Osteocyte (in vitro differentiated cells): ENCODE measurements around the gene MFAP3L. TPM values are rescaled to one million over a fixed set of nuclear protein-coding genes. Genes with fewer than 3 reads are reported as not detected.

Experiments used
- DNase-seq: peaks from one replicate; pipeline ENCODE4 v3.0.0; 2021; ENCODE audit warnings: mixed read lengths; ENCODE audit not compliant: unreplicated experiment; ENCODE audit errors: extremely low spot score
- H3K27ac Mint-ChIP-seq: one replicate; pipeline ENCODE4 v1.8.0; 2021; ENCODE audit warnings: mild to moderate bottlenecking, mixed read lengths; ENCODE audit not compliant: unreplicated experiment
- H3K27me3 Mint-ChIP-seq: one replicate; pipeline ENCODE4 v1.8.0; 2021; ENCODE audit warnings: mixed read lengths; ENCODE audit not compliant: unreplicated experiment
- H3K36me3 Mint-ChIP-seq: one replicate; pipeline ENCODE4 v1.8.0; 2021; ENCODE audit warnings: mixed read lengths; ENCODE audit not compliant: unreplicated experiment
- H3K4me1 Mint-ChIP-seq: one replicate; pipeline ENCODE4 v1.8.0; 2021; ENCODE audit warnings: mixed read lengths; ENCODE audit not compliant: unreplicated experiment
- H3K4me3 Mint-ChIP-seq: one replicate; pipeline ENCODE4 v1.8.0; 2021; ENCODE audit warnings: mild to moderate bottlenecking, moderate library complexity, mixed read lengths; ENCODE audit not compliant: unreplicated experiment
- H3K9me3 Mint-ChIP-seq: one replicate; pipeline ENCODE4 v1.8.0; 2021; ENCODE audit warnings: mixed read lengths; ENCODE audit not compliant: unreplicated experiment
- total RNA-seq: library from RNA; stranded (reverse); gene quantifications from 2 replicates; pipeline ENCODE4 v1.2.1, GENCODE V29; 2021
- TF ChIP-seq, protein P1 (sequence below): fragments of 200-600 bp; sonication (generic); IDR thresholded peaks from 2 replicates; pipeline ENCODE4 v1.5.0; 2021; ENCODE audit warnings: antibody characterized with exemption, mild to moderate bottlenecking, moderate library complexity

Gene MFAP3L
- total RNA-seq, 1 donor from 2014 or later, result 2.5 TPM

DNA sequence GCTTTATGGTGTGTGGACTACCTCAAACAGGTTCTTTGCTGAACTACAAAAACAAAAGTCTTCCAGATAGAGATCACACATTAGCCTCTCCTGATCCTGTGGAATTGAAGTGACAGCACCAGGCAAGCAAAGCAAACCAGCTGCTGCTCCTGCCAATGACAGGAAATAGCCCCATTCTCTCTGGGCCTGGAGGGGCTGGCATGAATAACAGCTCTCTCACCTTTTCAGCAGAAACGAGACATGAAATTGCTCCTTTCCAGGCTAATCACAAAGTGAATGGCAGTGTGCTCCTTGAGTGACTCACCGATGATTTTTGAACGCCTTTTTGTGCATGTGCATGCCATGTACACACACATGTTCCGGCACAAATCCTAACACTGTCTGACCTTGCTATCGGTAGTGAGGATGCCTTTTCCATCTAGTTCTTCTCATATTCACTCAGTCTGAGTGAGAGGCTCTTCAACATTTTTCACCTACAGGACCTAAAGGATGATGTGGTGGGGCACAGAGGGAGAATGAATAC lies 24.4 kb downstream of the MFAP3L start:
- no peaks in the 10 kb centered on the region for H3K9me3 Mint-ChIP-seq
- TF ChIP-seq, protein P1, sequence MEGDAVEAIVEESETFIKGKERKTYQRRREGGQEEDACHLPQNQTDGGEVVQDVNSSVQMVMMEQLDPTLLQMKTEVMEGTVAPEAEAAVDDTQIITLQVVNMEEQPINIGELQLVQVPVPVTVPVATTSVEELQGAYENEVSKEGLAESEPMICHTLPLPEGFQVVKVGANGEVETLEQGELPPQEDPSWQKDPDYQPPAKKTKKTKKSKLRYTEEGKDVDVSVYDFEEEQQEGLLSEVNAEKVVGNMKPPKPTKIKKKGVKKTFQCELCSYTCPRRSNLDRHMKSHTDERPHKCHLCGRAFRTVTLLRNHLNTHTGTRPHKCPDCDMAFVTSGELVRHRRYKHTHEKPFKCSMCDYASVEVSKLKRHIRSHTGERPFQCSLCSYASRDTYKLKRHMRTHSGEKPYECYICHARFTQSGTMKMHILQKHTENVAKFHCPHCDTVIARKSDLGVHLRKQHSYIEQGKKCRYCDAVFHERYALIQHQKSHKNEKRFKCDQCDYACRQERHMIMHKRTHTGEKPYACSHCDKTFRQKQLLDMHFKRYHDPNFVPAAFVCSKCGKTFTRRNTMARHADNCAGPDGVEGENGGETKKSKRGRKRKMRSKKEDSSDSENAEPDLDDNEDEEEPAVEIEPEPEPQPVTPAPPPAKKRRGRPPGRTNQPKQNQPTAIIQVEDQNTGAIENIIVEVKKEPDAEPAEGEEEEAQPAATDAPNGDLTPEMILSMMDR, result no peak
- H3K27ac Mint-ChIP-seq, result no peak overlapping the region
- DNase-seq, result no peak
- H3K36me3 Mint-ChIP-seq, result no peaks in the 10 kb centered on the region
- no peaks in the 10 kb centered on the region for H3K27me3 Mint-ChIP-seq
- no peaks in the 10 kb centered on the region for H3K4me1 Mint-ChIP-seq
- no peak overlapping the region for H3K4me3 Mint-ChIP-seq

DNA sequence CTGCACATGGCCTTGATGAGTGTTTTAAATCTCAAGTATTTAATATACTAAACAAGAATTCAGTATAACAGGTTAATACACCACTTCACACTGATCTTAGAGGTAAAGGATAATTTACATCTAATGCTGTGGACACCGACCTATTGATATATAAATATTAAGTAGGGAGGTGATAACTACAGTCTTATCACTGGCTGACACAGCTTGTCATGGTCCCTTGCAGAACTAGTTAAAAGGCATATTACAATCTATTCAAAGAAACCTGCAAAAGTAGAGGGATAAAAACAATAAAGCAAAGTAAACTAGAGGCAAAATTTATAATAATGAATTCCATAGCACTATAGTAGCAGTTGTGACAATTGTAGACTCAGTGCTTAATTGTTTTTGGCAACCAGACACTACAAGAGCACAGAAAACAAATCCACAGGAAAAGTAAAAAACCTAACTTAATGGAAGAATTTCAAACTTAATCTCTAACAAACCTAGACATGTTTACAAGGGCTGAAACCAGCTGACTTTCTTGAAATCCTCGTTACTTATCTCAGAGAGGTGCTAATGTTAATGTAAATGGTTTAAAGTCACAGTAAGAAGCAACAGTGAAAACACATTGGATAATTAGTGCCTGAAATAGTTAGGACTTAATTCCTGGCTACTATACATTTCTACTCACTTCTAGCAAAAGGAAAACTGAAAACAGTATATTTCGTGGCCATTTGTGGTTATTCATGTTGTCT lies 25.0 kb downstream of the MFAP3L start:
- H3K4me1 Mint-ChIP-seq, result no peaks in the 10 kb centered on the region
- H3K36me3 Mint-ChIP-seq, result no peaks in the 10 kb centered on the region
- no peaks in the 10 kb centered on the region for H3K27me3 Mint-ChIP-seq
- TF ChIP-seq, protein P1, result no peak
- DNase-seq, result no peak
- no peaks in the 10 kb centered on the region for H3K9me3 Mint-ChIP-seq
- no peak overlapping the region for H3K27ac Mint-ChIP-seq
- H3K4me3 Mint-ChIP-seq, result no peak overlapping the region

DNA sequence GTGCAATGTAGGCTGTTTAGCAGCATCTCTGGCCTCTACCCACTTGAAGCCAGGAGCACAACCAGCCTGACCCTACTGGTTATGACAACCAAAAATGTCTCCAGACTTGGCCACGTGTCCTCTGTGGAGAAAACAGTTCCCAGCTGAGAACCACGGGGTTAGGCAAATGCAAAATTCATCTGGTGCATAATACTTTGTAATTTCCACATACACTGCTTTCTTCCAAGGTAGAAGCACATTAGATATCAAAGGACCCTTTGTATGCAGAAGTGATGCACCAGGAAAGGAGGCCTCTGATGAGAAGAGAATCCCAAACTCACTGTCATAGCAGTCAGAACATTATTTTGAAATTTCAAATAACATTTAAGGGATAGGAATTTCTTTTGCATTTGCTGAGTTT lies 26.3 kb downstream of the MFAP3L start:
- H3K9me3 Mint-ChIP-seq, result no peaks in the 10 kb centered on the region
- H3K4me1 Mint-ChIP-seq, result no peaks in the 10 kb centered on the region
- no peak overlapping the region for H3K27ac Mint-ChIP-seq
- no peaks in the 10 kb centered on the region for H3K36me3 Mint-ChIP-seq
- TF ChIP-seq, protein P1, result no peak
- no peak overlapping the region for H3K4me3 Mint-ChIP-seq
- H3K27me3 Mint-ChIP-seq, result no peaks in the 10 kb centered on the region
- DNase-seq, result no peak

DNA sequence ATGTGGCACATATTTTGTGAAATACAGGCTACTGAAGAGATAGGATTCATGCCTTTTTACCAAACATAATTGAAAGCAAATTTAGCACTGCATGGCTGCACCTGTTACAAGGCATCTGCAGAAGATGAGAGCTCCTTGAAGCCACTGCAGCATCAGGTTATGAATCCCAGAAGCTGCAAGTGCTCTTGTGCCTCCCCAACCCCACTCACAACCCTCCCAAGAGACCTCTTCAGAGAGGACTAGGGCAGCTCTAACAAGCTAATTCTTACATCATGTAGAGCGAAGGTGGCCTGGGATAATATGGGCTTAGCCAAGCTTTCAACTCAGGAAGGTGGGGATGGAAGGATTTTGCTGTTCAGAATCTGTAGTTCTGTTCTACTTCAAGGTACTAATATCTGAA lies 27.2 kb downstream of the MFAP3L start:
- H3K27ac Mint-ChIP-seq, result no peak overlapping the region
- no peak overlapping the region for H3K4me3 Mint-ChIP-seq
- no peaks in the 10 kb centered on the region for H3K36me3 Mint-ChIP-seq
- H3K27me3 Mint-ChIP-seq, result no peaks in the 10 kb centered on the region
- TF ChIP-seq, protein P1, result no peak
- H3K9me3 Mint-ChIP-seq, result no peaks in the 10 kb centered on the region
- no peak for DNase-seq
- H3K4me1 Mint-ChIP-seq, result no peaks in the 10 kb centered on the region

DNA sequence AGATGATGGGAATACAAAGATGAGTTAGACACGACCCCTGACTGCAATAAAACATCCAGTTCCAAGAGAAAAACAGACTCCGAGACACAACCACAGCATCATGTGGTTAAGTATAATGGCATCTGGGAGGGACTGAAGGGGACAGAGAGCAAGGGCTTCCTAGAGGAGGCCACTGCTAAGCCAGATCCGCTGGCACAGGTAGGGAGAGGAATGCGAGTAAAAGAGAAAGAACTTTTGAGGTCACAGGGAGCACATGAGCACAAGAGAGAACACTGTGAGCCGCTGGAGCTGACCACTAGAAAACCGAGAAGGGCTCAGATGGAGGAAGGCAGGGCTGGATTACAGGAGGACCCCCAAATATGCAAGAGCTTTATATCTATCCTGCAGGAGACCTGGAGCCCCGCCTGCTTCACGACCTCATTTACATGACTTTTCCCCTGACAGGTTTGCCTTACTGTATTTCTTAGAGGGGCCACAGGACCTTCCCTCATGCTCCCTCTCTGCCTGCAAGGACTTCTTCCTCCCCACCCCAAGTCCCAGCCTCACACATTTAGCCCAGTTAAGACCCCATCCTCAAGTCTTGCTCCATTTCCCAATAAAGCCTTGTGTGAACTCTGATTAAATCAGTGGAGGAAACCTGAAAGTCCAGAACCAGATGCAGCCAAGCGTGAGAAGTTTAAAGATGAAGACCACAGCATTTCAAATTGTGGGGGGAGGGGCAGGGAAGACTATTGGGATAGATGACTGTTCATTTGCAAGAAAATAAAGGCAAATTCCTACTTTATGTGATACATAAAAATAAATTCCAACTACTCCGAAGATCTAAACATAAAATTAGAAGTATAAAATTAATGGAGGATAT lies 29.6 kb downstream of the MFAP3L start:
- TF ChIP-seq, protein P1, result no peak
- DNase-seq, result no peak
- no peak overlapping the region for H3K27ac Mint-ChIP-seq
- no peaks in the 10 kb centered on the region for H3K27me3 Mint-ChIP-seq
- no peaks in the 10 kb centered on the region for H3K4me1 Mint-ChIP-seq
- no peaks in the 10 kb centered on the region for H3K36me3 Mint-ChIP-seq
- no peaks in the 10 kb centered on the region for H3K9me3 Mint-ChIP-seq
- no peak overlapping the region for H3K4me3 Mint-ChIP-seq
